Suprapubic skin (tissue), 3 donors: ENCODE data around the gene C6orf141.

Experiments
- CTCF ChIP-seq, 2 donors: fragments of 200-600 bp in 1 of 2; fragments of 450-650 bp in 1 of 2; sonication (generic) in 1 of 2; IDR thresholded peaks; one replicate each; pipeline ENCODE4 v1.5.1; 2016 to 2019; ENCODE audit warnings: antibody characterized with exemption in 2 of 2, mild to moderate bottlenecking in 1 of 2, moderate library complexity in 1 of 2
- POLR2A ChIP-seq, 2 donors: fragments of 450-650 bp; IDR thresholded peaks; one replicate each; pipeline ENCODE4 v1.6.1; 2017; ENCODE audit warnings: antibody characterized with exemption in 2 of 2, mild to moderate bottlenecking in 2 of 2, moderate library complexity in 2 of 2

GRCh38 chr6:49527320-49527719, 23.1 kb upstream of the C6orf141 start:
- TF ChIP-seq POLR2A (IDR thresholded peaks at IDR 0.05) (no peak), CTCF (IDR thresholded peaks at IDR 0.05) (no peak)
